Ascending aorta (tissue), 2 donors: ENCODE measurements around the gene BID. TPM values are rescaled to one million over a fixed set of nuclear protein-coding genes. Genes with fewer than 3 reads are reported as not detected.

Experiments
- DNase-seq, 2 donors: peaks; one replicate each; pipeline ENCODE4 v3.0.0-alpha.2; 2019; ENCODE audit warnings: low spot score in 2 of 2
- H3K27ac ChIP-seq, 2 donors: fragments of 200-600 bp; sonication (generic); one replicate each; pipeline ENCODE4 v1.5.1; 2016 to 2017; ENCODE audit warnings: mild to moderate bottlenecking in 1 of 2
- H3K27me3 ChIP-seq: fragments of 200-600 bp; sonication (generic); one replicate; pipeline ENCODE4 v1.5.1; 2017
- H3K36me3 ChIP-seq, 2 donors: fragments of 200-600 bp; sonication (generic); one replicate each; pipeline ENCODE4 v1.5.1; 2016
- H3K4me1 ChIP-seq, 2 donors: fragments of 200-600 bp; sonication (generic); one replicate each; pipeline ENCODE4 v1.5.1; 2016 to 2017; ENCODE audit warnings: mild to moderate bottlenecking in 1 of 2
- H3K4me3 ChIP-seq, 2 donors: fragments of 200-600 bp; sonication (generic); one replicate each; pipeline ENCODE4 v1.5.1; 2016 to 2017; ENCODE audit warnings: mild to moderate bottlenecking in 1 of 2
- H3K9me3 ChIP-seq, 2 donors: fragments of 200-600 bp; sonication (generic); one replicate each; pipeline ENCODE4 v1.5.1; 2016
- CTCF ChIP-seq, 3 experiments: fragments of 200-600 bp in 2 of 3; fragments of 450-650 bp in 1 of 3; sonication (generic) in 2 of 3; IDR thresholded peaks; one replicate each; pipeline ENCODE4 v1.5.1; 2016 to 2019; ENCODE audit warnings: antibody characterized with exemption in 3 of 3, mild to moderate bottlenecking in 1 of 3, moderate library complexity in 1 of 3
- intact Hi-C: fragments of 100-400 bp; cut with DNase I; formaldehyde crosslinking; loops from one replicate; pipeline ENCODE4 v1.15.1; 2023
- total RNA-seq: library from RNA; depleted of rRNA; stranded (reverse); fragments of >200 nt; gene quantifications from one replicate; pipeline ENCODE4 v1.1.0, GENCODE V29; 2016

BID gene
- total RNA-seq, 1 donor from 2014 or later: 37.5 TPM

- intact Hi-C loops: no loop called here
- H3K4me3 ChIP-seq: no peak overlapping the region
- H3K9me3 ChIP-seq: no peaks in the 10 kb centered on the region
- no peak overlapping the region for H3K27ac ChIP-seq
- DNase-seq: no peak
- no peaks in the 10 kb centered on the region for H3K4me1 ChIP-seq
- H3K27me3 ChIP-seq: no peaks in the 10 kb centered on the region
- no peaks in the 10 kb centered on the region for H3K36me3 ChIP-seq
- TF ChIP-seq CTCF (IDR thresholded peaks at IDR 0.05): no peak
Observed at GRCh38 chr22:17754233-17754925, 19.9 kb downstream of the BID start.

DNA sequence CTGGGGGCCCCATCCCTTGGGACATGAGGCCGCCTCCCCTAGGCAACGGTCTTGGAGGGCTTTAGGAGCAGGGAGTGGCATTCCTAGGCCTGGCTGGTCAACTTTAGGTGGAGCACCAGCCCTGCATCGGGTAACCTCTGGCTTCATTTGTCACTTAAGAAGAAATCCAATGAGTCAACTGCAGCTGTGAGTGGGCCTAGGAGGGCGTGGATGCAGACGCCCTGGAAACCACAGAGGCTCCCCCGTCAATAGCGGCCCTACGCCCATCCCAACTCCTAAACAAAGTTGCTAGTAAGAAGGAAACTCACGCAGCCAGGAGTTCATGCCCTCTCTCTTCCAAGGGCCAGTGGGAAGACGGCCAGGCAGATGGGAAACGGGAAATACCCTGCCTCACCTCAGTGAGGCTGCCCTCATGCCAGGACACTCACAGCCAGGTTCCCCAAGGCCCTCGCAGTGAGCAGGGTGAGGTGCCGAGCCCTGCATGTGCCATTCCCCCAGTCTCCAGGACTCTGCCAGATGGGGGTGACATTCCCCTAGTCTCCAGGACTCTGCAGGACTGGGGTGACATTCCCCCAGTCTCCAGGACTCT is 20.8 kb downstream of the BID start:
- no peak for TF ChIP-seq CTCF (IDR thresholded peaks at IDR 0.05)
- Histone ChIP-seq H3K9me3 (no peaks in the 10 kb centered on the region), H3K27ac (no peak overlapping the region), H3K4me1 (no peaks in the 10 kb centered on the region), H3K27me3 (no peaks in the 10 kb centered on the region), H3K36me3 (no peaks in the 10 kb centered on the region), H3K4me3 (no peak overlapping the region)
- DNase-seq: no peak
- intact Hi-C loops: no loop called here

GRCh38 chr22:17751596-17751995 is 22.7 kb downstream of the BID start:
- H3K27ac ChIP-seq: no peak overlapping the region
- H3K27me3 ChIP-seq: no peaks in the 10 kb centered on the region
- intact Hi-C loops: no loop called here
- TF ChIP-seq CTCF (IDR thresholded peaks at IDR 0.05): no peak
- H3K4me1 ChIP-seq: no peaks in the 10 kb centered on the region
- H3K4me3 ChIP-seq: no peak overlapping the region
- no peak for DNase-seq
- H3K9me3 ChIP-seq: no peaks in the 10 kb centered on the region
- no peaks in the 10 kb centered on the region for H3K36me3 ChIP-seq

GRCh38 chr22:17749605-17750395 is 24.5 kb downstream of the BID start:
- intact Hi-C loops: no loop called here
- no peak for DNase-seq
- Histone ChIP-seq H3K4me3 (no peak overlapping the region), H3K27ac (no peak overlapping the region), H3K9me3 (no peaks in the 10 kb centered on the region), H3K36me3 (no peaks in the 10 kb centered on the region), H3K4me1 (no peaks in the 10 kb centered on the region), H3K27me3 (no peaks in the 10 kb centered on the region)
- no peak for TF ChIP-seq CTCF (IDR thresholded peaks at IDR 0.05)

DNA sequence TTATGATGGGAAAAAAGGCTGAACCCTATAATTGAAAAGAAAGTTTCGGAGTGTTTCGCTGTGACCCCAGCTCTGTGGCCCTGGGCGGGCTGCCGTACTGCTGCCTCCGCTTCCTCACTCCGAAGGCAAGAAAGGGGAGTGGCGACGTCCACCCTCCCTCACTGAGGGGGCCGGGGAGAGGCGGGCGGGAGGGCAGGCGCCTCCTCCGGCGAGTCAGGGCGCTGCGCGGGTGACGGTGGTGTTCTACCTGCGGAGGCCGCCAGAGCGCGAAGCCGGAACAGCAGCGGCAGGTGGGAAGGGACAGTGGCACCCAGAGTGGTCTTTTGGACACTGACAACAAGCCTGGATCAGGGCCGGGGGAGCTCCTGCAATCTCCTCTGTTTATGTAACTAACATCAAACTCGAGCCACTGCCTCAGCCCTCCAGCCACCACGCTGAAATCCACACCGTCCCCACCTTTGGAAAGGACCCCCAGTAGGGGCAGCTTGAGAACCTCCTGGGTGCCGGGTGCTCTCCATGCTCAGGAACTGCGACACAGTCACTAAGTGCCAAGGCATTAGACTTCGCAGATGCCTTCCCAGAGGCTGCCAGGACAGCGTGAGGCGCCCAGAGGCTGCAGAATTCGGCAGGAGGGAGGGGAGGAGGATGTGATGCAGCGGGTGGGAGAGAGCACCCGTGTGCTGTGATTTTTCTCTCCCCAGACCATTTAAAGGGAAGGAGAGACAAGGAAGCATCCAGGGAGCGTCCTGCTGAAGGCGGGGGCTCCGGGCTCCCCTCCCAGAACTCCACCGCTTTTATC is 25.5 kb downstream of the BID start:
- H3K36me3 ChIP-seq: no peaks in the 10 kb centered on the region
- H3K27me3 ChIP-seq: no peaks in the 10 kb centered on the region
- no peak overlapping the region for H3K27ac ChIP-seq
- intact Hi-C loops: no loop called here
- peak overlapping the region in 1 of 2 donors; percentile 21 for H3K4me3 ChIP-seq
- DNase-seq: no peak
- no peak for TF ChIP-seq CTCF (IDR thresholded peaks at IDR 0.05)
- H3K9me3 ChIP-seq: no peaks in the 10 kb centered on the region
- no peaks in the 10 kb centered on the region for H3K4me1 ChIP-seq
